Right lobe of liver (tissue), 4 donors: ENCODE data around the gene COL4A1.

Source experiments
- POLR2A ChIP-seq: fragments of 450-650 bp; IDR thresholded peaks from one replicate; pipeline ENCODE4 v1.6.1; 2017; ENCODE audit warnings: antibody characterized with exemption, mild to moderate bottlenecking
- TF ChIP-seq, protein P1 (sequence below), 4 donors: fragments of 200-600 bp in 3 of 4; fragments of 450-650 bp in 1 of 4; IDR thresholded peaks; one replicate each; pipeline versions ENCODE4 v1.5.1 to v1.8.0; 2016 to 2022; ENCODE audit warnings: antibody characterized with exemption in 4 of 4, mild to moderate bottlenecking in 2 of 4
- donor health status: DM: no; HTN: no; CAD: no.
- donor health status: DM: no; HTN: no; CAD: no.
- donor health status: DM: no; HTN: yes; CAD: no.

DNA sequence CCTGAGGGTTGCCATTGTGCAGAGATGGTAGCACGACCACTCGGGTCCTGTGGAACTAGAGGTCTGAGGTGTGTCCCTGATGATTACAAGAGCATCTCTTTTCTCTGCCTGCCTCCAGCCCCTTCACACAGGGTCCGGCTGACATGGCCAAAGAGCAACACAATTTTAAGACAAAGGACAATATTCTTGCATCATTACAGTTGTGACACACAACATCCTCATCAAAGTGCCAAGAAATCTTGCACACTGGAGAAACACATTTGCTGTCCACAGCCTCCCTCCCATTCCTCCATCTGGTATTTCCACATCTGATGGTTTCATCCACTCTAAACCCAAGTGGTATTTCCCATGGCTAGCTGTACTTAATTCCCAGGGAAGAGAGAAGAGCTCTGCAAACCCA lies 12.8 kb downstream of the COL4A1 start:
- TF ChIP-seq, protein P1, sequence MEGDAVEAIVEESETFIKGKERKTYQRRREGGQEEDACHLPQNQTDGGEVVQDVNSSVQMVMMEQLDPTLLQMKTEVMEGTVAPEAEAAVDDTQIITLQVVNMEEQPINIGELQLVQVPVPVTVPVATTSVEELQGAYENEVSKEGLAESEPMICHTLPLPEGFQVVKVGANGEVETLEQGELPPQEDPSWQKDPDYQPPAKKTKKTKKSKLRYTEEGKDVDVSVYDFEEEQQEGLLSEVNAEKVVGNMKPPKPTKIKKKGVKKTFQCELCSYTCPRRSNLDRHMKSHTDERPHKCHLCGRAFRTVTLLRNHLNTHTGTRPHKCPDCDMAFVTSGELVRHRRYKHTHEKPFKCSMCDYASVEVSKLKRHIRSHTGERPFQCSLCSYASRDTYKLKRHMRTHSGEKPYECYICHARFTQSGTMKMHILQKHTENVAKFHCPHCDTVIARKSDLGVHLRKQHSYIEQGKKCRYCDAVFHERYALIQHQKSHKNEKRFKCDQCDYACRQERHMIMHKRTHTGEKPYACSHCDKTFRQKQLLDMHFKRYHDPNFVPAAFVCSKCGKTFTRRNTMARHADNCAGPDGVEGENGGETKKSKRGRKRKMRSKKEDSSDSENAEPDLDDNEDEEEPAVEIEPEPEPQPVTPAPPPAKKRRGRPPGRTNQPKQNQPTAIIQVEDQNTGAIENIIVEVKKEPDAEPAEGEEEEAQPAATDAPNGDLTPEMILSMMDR (IDR thresholded peaks at IDR 0.05) = no peak
- TF ChIP-seq POLR2A = no peak
